SU-DHL-6 (cell line): ENCODE results near the gene GDPGP1.

Source experiments
- CTCF ChIP-seq: fragments of 200-600 bp; sonication (generic); IDR thresholded peaks from one replicate; pipeline ENCODE4 v1.5.1; 2017; ENCODE audit warnings: antibody characterized with exemption, mild to moderate bottlenecking, low read length, moderate library complexity; ENCODE audit not compliant: insufficient read depth, poor library complexity, severe bottlenecking
- EZH2phosphoT487 ChIP-seq: fragments of 200-600 bp; sonication (generic), shearing (Covaris generic); conservative IDR thresholded peaks from 2 replicates; pipeline ENCODE4 v1.6.1; 2018; ENCODE audit warnings: mild to moderate bottlenecking, antibody characterized with exemption, low read length, moderate library complexity, mixed read lengths

- TF ChIP-seq CTCF, result no peak
- no peak for TF ChIP-seq EZH2phosphoT487
Observed at GRCh38 chr15:90192961-90193786, 40.8 kb upstream of the GDPGP1 start.
